GM23338 (cell line): ENCODE data around the gene CPTP. TPM values are rescaled to one million over a fixed set of nuclear protein-coding genes. Genes with fewer than 3 reads are reported as not detected.

Experiments
- ATAC-seq: fragments of 200-7000 bp; cut with Tn5 transposase; 3 replicates; pipeline ENCODE4 v1.9.1; 2020
- DNase-seq: peaks from one replicate; pipeline ENCODE4 v3.0.0-alpha.2; 2015; ENCODE audit warnings: low spot score
- H2AFZ ChIP-seq: fragments of 200-600 bp; sonication (generic); 2 replicates; pipeline ENCODE4 v1.8.0; 2016; ENCODE audit warnings: antibody characterized with exemption, mild to moderate bottlenecking, moderate library complexity
- H3F3A ChIP-seq: fragments of 200-600 bp; sonication (generic); replicated peaks from 2 replicates; pipeline ENCODE4 v1.8.0; 2017; ENCODE audit warnings: antibody characterized with exemption, mixed run types, low read depth
- H3K27ac ChIP-seq: fragments of 200-600 bp; sonication (generic); 2 replicates; pipeline ENCODE4 v1.6.1; 2016; ENCODE audit warnings: low read depth
- H3K27me3 ChIP-seq: fragments of 200-600 bp; sonication (generic); 2 replicates; pipeline ENCODE4 v1.8.0; 2016; ENCODE audit warnings: mild to moderate bottlenecking, mixed run types, moderate library complexity; ENCODE audit not compliant: insufficient read depth
- H3K36me3 ChIP-seq: fragments of 200-600 bp; sonication (generic); 2 replicates; pipeline ENCODE4 v1.8.0; 2016; ENCODE audit warnings: mild to moderate bottlenecking; ENCODE audit not compliant: insufficient read depth
- H3K4me1 ChIP-seq: fragments of 200-600 bp; sonication (generic); 2 replicates; pipeline ENCODE4 v1.8.0; 2016; ENCODE audit warnings: mild to moderate bottlenecking, moderate library complexity; ENCODE audit not compliant: insufficient read depth
- H3K4me2 ChIP-seq: fragments of 200-600 bp; sonication (generic); 2 replicates; pipeline ENCODE4 v1.7.1; 2017; ENCODE audit warnings: mixed run types
- H3K4me3 ChIP-seq: fragments of 200-600 bp; sonication (generic); 2 replicates; pipeline ENCODE4 v1.6.1; 2016; ENCODE audit warnings: mixed run types
- H3K79me2 ChIP-seq: fragments of 200-600 bp; sonication (generic); replicated peaks from 2 replicates; pipeline ENCODE4 v1.8.0; 2017; ENCODE audit warnings: mild to moderate bottlenecking; ENCODE audit not compliant: insufficient read depth
- H3K9me2 ChIP-seq: fragments of 200-600 bp; sonication (generic); 2 replicates; pipeline ENCODE4 v1.8.0; 2017; ENCODE audit not compliant: insufficient read depth
- H4K20me1 ChIP-seq: fragments of 200-600 bp; sonication (generic); replicated peaks from 2 replicates; pipeline ENCODE4 v1.8.0; 2017; ENCODE audit warnings: mild to moderate bottlenecking; ENCODE audit not compliant: insufficient read depth
- H3K27ac Mint-ChIP-seq: 2 replicates; pipeline ENCODE4 v1.8.0; 2020; ENCODE audit warnings: inconsistent platforms, mild to moderate bottlenecking, moderate library complexity, mixed read lengths
- H3K27me3 Mint-ChIP-seq: 3 replicates; pipeline ENCODE4 v1.8.0; 2022; ENCODE audit warnings: low read depth, mild to moderate bottlenecking, moderate library complexity, mixed read lengths, inconsistent platforms; ENCODE audit not compliant: insufficient read depth, poor library complexity
- H3K36me3 Mint-ChIP-seq: 3 replicates; pipeline ENCODE4 v1.8.0; 2021; ENCODE audit warnings: low read depth, mild to moderate bottlenecking, inconsistent platforms, moderate library complexity, mixed read lengths
- H3K4me1 Mint-ChIP-seq: 3 replicates; pipeline ENCODE4 v1.8.0; 2020; ENCODE audit warnings: mild to moderate bottlenecking, inconsistent platforms, mixed read lengths
- H3K4me3 Mint-ChIP-seq: 3 replicates; pipeline ENCODE4 v1.8.0; 2021; ENCODE audit warnings: moderate library complexity, mild to moderate bottlenecking, inconsistent platforms, mixed read lengths
- H3K9me3 Mint-ChIP-seq: 3 replicates; pipeline ENCODE4 v1.8.0; 2020; ENCODE audit warnings: moderate library complexity, mild to moderate bottlenecking, inconsistent platforms, mixed read lengths
- CTCF ChIP-seq, 2 experiments: fragments of 200-600 bp in 1 of 2; sonication (generic) in 1 of 2; conservative IDR thresholded peaks; 2 replicates each; pipeline versions ENCODE4 v1.5.1 to v1.6.1; 2016 to 2017; ENCODE audit warnings: antibody characterized with exemption in 2 of 2, low read depth in 2 of 2, mild to moderate bottlenecking in 2 of 2, moderate library complexity in 1 of 2
- EZH2 ChIP-seq: fragments of 200-600 bp; sonication (generic); IDR thresholded peaks from one replicate; pipeline ENCODE4 v1.8.0; 2017; ENCODE audit warnings: antibody characterized with exemption, mild to moderate bottlenecking, low read depth; ENCODE audit not compliant: unreplicated experiment
- NANOG ChIP-seq: IDR thresholded peaks from 2 replicates; pipeline ENCODE4 v1.6.1; 2016; ENCODE audit warnings: antibody characterized with exemption, borderline replicate concordance
- POLR2AphosphoS5 ChIP-seq: IDR thresholded peaks from 2 replicates; pipeline ENCODE4 v1.6.1; 2016; ENCODE audit warnings: antibody characterized with exemption, low read depth
- REST ChIP-seq: IDR thresholded peaks from one replicate; pipeline ENCODE4 v1.6.1; 2018; ENCODE audit warnings: antibody characterized with exemption; ENCODE audit not compliant: unreplicated experiment
- STAT1 ChIP-seq: IDR thresholded peaks from one replicate; pipeline ENCODE4 v1.6.1; 2016; ENCODE audit warnings: antibody characterized with exemption; ENCODE audit not compliant: unreplicated experiment
- ZNF114 ChIP-seq: fragments of 250-450 bp; sonication (Bioruptor Pico); IDR thresholded peaks from 2 replicates; pipeline ENCODE4 v1.5.0; 2020; ENCODE audit warnings: mild to moderate bottlenecking, moderate library complexity
- ZNF462 ChIP-seq: fragments of 250-450 bp; sonication (Bioruptor Pico); IDR thresholded peaks from 2 replicates; pipeline ENCODE4 v1.5.0; 2020; ENCODE audit warnings: mild to moderate bottlenecking, moderate library complexity
- polyA plus RNA-seq: library from polyadenylated mRNA; unstranded; fragments of >200 nt; fragmentation: Nextera tagmentation; extraction: Ambion mirVana; gene quantifications from 2 replicates; pipeline ENCODE4 v1.2.1, GENCODE V29; 2016
- total RNA-seq: library from RNA; depleted of rRNA; stranded (reverse); fragments of >200 nt; shearing (Covaris generic); gene quantifications from 2 replicates; pipeline ENCODE4 v1.2.3, GENCODE V29; 2014

Gene CPTP
- total and polyA plus RNA-seq, 2 experiments from 2014 or later = 8.1 to 13.5 TPM

GRCh38 chr1:1374589-1374928 lies 50.0 kb downstream of the CPTP start (continued):
- no peak for TF ChIP-seq REST
- TF ChIP-seq STAT1 = no peak

GRCh38 chr1:1374929-1375662 lies 50.5 kb downstream of the CPTP start, which contains the start of gene AURKAIP1:
TSS of gene AURKAIP1 (minus strand) at chr1:1375207. CDS start at chr1:1374756, 451 bp downstream.
- peaks cover 9% of the 10 kb centered on the region; the same call in 2 of the 3 replicates for H3K36me3 Mint-ChIP-seq
- Histone ChIP-seq H2AFZ (no peak within 1 kb of the TSS), H3K27me3 (no peaks in the 10 kb centered on the region), H3K36me3 (no peaks in the 10 kb centered on the region), H3K9me2 (no peaks in the 10 kb centered on the region), H3K27ac (peak within 1 kb of the TSS; percentile 94), H3K4me1 (peaks cover 9% of the 10 kb centered on the region), H3F3A (peaks cover 19% of the 10 kb centered on the region), H3K4me2 (peak within 1 kb of the TSS; percentile 88), H4K20me1 (peaks cover 12% of the 10 kb centered on the region), H3K79me2 (peaks cover 21% of the 10 kb centered on the region), H3K4me3 (peak within 1 kb of the TSS; percentile 96)
- peaks cover 7% of the 10 kb centered on the region for H3K4me1 Mint-ChIP-seq
- H3K27ac Mint-ChIP-seq = peak within 1 kb of the TSS; percentile 98
- peak within 1 kb of the TSS; percentile 90 for H3K4me3 Mint-ChIP-seq
- no peaks in the 10 kb centered on the region; the same call in 2 of the 3 replicates for H3K9me3 Mint-ChIP-seq
- peaks cover 5% of the 10 kb centered on the region for H3K27me3 Mint-ChIP-seq
- peak; percentile 87 for ATAC-seq
- peak; percentile 100 for DNase-seq
- TF ChIP-seq NANOG (no peak), STAT1 (peak; percentile 52), CTCF (conservative IDR thresholded peaks at IDR 0.05; ENCODE audit: low read depth in 2 of 2) (peak in 1 of 2 experiments; percentile 26; a peak in 2 of 4 replicates), POLR2AphosphoS5 (peak; percentile 81), REST (no peak), ZNF114 (CRISPR knock-in tag) (peak; percentile 82; the same call in 1 of the 2 replicates), EZH2 (no peak), ZNF462 (CRISPR knock-in tag) (no peak)
